ENCODE data around the gene SALL1.

DNA sequence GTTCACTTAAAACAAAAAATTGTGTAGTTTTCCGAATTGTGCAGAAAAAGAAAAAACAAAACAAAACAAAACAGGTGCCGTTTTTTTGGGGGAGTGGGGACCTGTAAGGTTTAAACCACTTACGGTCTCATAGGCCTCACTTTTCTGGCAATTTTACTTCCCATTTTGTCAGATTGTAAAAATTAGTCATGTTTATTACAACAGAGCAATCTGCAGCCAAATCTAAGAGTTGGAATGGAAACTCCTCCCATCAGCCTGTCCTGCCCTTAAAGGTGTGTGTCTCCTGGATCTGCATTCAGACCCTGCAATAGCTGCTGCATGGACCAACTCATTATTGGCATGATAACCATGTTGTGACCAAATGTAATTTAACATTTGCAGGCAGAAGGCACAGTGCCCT, 8.2 kb upstream of the SALL1 start:
- no peak for TF ChIP-seq YY1 (IDR thresholded peaks at IDR 0.05; ENCODE audit: insufficient read depth, insufficient read length)
- TF ChIP-seq ZNF274 (IDR thresholded peaks at IDR 0.05; ENCODE audit: low read depth, low read length), result no peak
- TF ChIP-seq SUZ12 (IDR thresholded peaks at IDR 0.05; ENCODE audit: extremely low read depth, insufficient read depth, insufficient read length), result no peak

All from NT2/D1 (cell line).